ENCODE results near the gene DDX19B.

DDX19B gene

GRCh38 chr16:70378869-70379493 is 80.0 kb downstream of the DDX19B start:
- no peak for DNase-seq (ENCODE audit: low read depth, low spot score)
- H3K4me3 ChIP-seq (ENCODE audit: insufficient read length, low read depth) = no peak overlapping the region
- H3K4me1 ChIP-seq (ENCODE audit: insufficient read depth, insufficient read length) = peaks cover 4% of the 10 kb centered on the region
- TF ChIP-seq YY1 (IDR thresholded peaks at IDR 0.05; ENCODE audit: insufficient read depth, insufficient read length) (no peak), SUZ12 (IDR thresholded peaks at IDR 0.05; ENCODE audit: extremely low read depth, insufficient read depth, insufficient read length) (no peak), ZNF274 (IDR thresholded peaks at IDR 0.05; ENCODE audit: low read depth, low read length) (no peak)
- peak overlapping the region; percentile 11 for H3K9ac ChIP-seq (ENCODE audit: insufficient read length, low read depth)
- H3K27me3 ChIP-seq (ENCODE audit: insufficient read depth, insufficient read length) = no peaks in the 10 kb centered on the region
- H3K36me3 ChIP-seq (ENCODE audit: insufficient read depth, insufficient read length, low read length) = peaks cover 60% of the 10 kb centered on the region
- H3K9me3 ChIP-seq (ENCODE audit: insufficient read depth, low read length) = no peaks in the 10 kb centered on the region

DNA sequence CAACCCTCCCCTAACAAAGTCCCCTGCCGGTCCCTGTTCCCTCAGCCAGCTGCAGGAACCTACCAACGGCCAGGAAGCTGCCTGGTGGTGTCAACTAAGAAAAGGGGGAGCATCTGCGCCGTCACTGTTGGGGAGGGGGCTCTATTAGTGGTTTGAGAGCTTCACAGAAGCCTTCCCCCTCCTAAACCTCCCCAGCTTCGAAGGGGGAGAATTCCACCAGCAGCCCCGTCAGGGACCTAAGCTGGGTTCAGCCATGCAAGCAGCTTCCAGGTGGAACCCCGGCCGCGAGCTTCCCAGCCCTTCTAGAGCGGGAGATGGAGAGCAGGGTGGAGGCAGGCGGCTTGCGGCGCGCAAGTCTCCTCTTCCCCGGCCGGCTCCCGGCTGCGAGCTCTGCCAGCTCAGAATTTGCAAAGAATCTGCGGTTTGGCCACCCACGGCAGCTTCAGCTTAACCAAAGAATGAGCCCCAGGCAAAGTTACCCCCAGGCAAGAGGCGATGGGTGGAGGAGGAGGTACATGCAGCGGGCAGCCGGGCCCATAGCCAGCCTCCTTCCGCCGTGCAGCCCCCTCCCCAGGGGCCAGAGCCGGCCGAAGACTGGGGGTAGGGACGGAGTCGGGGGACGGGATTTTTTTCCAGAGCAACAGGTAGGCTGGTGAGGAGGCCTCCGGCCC is 81.4 kb downstream of the DDX19B start:
- Histone ChIP-seq H3K9ac (ENCODE audit: insufficient read length, low read depth) (peak overlapping the region; percentile 100), H3K4me1 (ENCODE audit: insufficient read depth, insufficient read length) (peaks cover 4% of the 10 kb centered on the region), H3K4me3 (ENCODE audit: insufficient read length, low read depth) (peak overlapping the region; percentile 98), H3K27me3 (ENCODE audit: insufficient read depth, insufficient read length) (no peaks in the 10 kb centered on the region), H3K36me3 (ENCODE audit: insufficient read depth, insufficient read length, low read length) (peaks cover 54% of the 10 kb centered on the region), H3K9me3 (ENCODE audit: insufficient read depth, low read length) (no peaks in the 10 kb centered on the region)
- peak; percentile 81 for DNase-seq (ENCODE audit: low read depth, low spot score)
- TF ChIP-seq SUZ12 (IDR thresholded peaks at IDR 0.05; ENCODE audit: extremely low read depth, insufficient read depth, insufficient read length) = no peak
- TF ChIP-seq YY1 (IDR thresholded peaks at IDR 0.05; ENCODE audit: insufficient read depth, insufficient read length) = no peak
- no peak for TF ChIP-seq ZNF274 (IDR thresholded peaks at IDR 0.05; ENCODE audit: low read depth, low read length)

DNA sequence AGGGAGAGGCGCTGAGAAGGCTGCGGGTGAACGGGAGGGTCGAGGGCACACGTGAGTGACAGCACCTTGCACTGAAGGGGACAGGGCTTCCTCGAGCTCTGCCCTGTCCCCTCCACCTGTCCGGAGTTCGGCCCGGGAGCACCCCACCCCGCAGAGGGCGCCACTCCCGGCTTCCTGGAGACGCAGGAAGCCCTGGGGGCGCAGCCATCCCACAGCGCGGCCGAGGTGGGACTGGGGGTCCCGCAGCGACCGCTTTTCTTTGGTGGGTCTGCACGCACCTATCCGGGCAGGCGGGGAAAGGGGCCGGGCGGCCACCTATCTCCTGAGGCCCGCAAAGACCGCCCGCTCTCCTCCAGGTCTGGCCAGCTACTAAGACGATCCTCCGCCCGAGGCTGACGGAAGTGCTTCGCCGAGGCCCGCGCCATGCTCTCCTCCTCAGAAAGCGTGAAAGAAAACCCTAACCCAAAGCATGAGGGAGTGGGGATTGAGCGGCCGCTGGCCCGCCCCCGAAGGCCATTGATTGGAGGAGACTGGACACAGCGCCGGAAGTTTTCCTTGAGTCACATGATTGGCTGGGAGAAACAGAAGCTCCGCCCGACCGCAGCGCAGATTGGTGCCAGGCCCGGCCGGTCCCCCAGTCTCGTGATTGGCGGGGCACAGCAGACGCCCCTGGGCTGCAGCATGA is 82.1 kb downstream of the DDX19B start:
- peak overlapping the region; percentile 98 for H3K4me3 ChIP-seq (ENCODE audit: insufficient read length, low read depth)

DNA sequence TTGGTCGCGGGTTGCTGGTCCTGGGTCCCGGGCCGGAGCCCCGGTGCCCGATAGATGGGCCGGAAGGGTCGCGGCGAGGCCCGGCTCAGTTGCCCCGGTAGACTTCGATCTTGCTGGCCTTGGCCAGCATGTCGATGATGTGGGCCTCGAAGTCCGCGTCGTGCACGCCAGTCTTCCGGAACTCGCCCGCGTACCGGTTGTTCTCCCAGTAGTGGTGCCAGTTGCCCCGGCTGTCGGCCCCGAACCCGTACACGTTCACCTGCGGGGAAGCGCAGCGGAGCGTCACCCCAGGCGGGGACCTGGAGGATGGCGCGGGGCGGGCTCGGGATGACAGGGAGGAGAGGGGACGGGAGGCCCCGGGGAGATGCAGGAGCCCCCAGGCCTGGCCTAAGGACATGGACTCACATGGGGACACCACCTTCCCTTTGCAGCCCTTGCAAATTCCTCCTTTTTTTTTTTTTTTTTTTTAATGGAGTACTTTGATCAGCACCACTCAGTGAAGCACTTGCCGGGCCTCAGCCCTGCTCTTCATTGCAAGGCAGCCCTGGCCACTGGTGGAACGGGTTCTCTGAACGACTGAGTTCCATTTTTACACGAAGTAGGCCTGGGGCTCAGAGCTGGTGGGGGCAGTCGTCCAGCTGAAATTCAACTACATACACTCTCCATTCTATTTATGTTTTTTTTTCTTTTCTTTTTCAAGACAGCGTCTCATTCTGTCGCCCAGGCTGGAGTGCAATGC is 82.8 kb downstream of the DDX19B start:
- TF ChIP-seq ZNF274 (IDR thresholded peaks at IDR 0.05; ENCODE audit: low read depth, low read length) = no peak
- TF ChIP-seq SUZ12 (IDR thresholded peaks at IDR 0.05; ENCODE audit: extremely low read depth, insufficient read depth, insufficient read length) = no peak
- TF ChIP-seq YY1 (IDR thresholded peaks at IDR 0.05; ENCODE audit: insufficient read depth, insufficient read length) = no peak
- peaks cover 49% of the 10 kb centered on the region for H3K36me3 ChIP-seq (ENCODE audit: insufficient read depth, insufficient read length, low read length)
- H3K9me3 ChIP-seq (ENCODE audit: insufficient read depth, low read length) = no peaks in the 10 kb centered on the region
- H3K4me1 ChIP-seq (ENCODE audit: insufficient read depth, insufficient read length) = peaks cover 4% of the 10 kb centered on the region
- H3K9ac ChIP-seq (ENCODE audit: insufficient read length, low read depth) = peak overlapping the region; percentile 92
- peak overlapping the region; percentile 98 for H3K4me3 ChIP-seq (ENCODE audit: insufficient read length, low read depth)
- DNase-seq (ENCODE audit: low read depth, low spot score) = no peak
- H3K27me3 ChIP-seq (ENCODE audit: insufficient read depth, insufficient read length) = no peaks in the 10 kb centered on the region

More for the DNA sequence above, 82.1 kb downstream of the DDX19B start:
- peak overlapping the region; percentile 100 for H3K9ac ChIP-seq (ENCODE audit: insufficient read length, low read depth)
- peak; percentile 98 for DNase-seq (ENCODE audit: low read depth, low spot score)
- H3K4me1 ChIP-seq (ENCODE audit: insufficient read depth, insufficient read length) = peaks cover 4% of the 10 kb centered on the region
- H3K36me3 ChIP-seq (ENCODE audit: insufficient read depth, insufficient read length, low read length) = peaks cover 54% of the 10 kb centered on the region
- TF ChIP-seq SUZ12 (IDR thresholded peaks at IDR 0.05; ENCODE audit: extremely low read depth, insufficient read depth, insufficient read length) = no peak
- peak; percentile 12 for TF ChIP-seq YY1 (IDR thresholded peaks at IDR 0.05; ENCODE audit: insufficient read depth, insufficient read length)
- H3K27me3 ChIP-seq (ENCODE audit: insufficient read depth, insufficient read length) = no peaks in the 10 kb centered on the region
- no peaks in the 10 kb centered on the region for H3K9me3 ChIP-seq (ENCODE audit: insufficient read depth, low read length)

- no peaks in the 10 kb centered on the region for H3K9me3 ChIP-seq (ENCODE audit: insufficient read depth, low read length)
- H3K36me3 ChIP-seq (ENCODE audit: insufficient read depth, insufficient read length, low read length) = peaks cover 59% of the 10 kb centered on the region
- H3K9ac ChIP-seq (ENCODE audit: insufficient read length, low read depth) = no peak overlapping the region
- no peaks in the 10 kb centered on the region for H3K27me3 ChIP-seq (ENCODE audit: insufficient read depth, insufficient read length)
- H3K4me1 ChIP-seq (ENCODE audit: insufficient read depth, insufficient read length) = peaks cover 6% of the 10 kb centered on the region
- TF ChIP-seq ZNF274 (IDR thresholded peaks at IDR 0.05; ENCODE audit: low read depth, low read length) (no peak), YY1 (IDR thresholded peaks at IDR 0.05; ENCODE audit: insufficient read depth, insufficient read length) (no peak), SUZ12 (IDR thresholded peaks at IDR 0.05; ENCODE audit: extremely low read depth, insufficient read depth, insufficient read length) (no peak)
- H3K4me3 ChIP-seq (ENCODE audit: insufficient read length, low read depth) = no peak overlapping the region
- no peak for DNase-seq (ENCODE audit: low read depth, low spot score)
These were observed 84.5 kb downstream of the DDX19B start for GRCh38 chr16:70383421-70383960.
